Nephron (organoid): Measurements from ENCODE around the gene MORN5.

Source experiments
- H3K27ac Mint-ChIP-seq, 3 experiments: 2 replicates each; pipeline ENCODE4 v1.8.0; 2020; ENCODE audit warnings: mixed read lengths in 3 of 3, mild to moderate bottlenecking in 2 of 3, moderate library complexity in 1 of 3
- H3K27me3 Mint-ChIP-seq: 2 replicates; pipeline ENCODE4 v1.8.0; 2021; ENCODE audit warnings: low read depth, mild to moderate bottlenecking, moderate library complexity, mixed read lengths
- H3K36me3 Mint-ChIP-seq: 2 replicates; pipeline ENCODE4 v1.8.0; 2020; ENCODE audit warnings: low read depth, mixed read lengths
- H3K4me1 Mint-ChIP-seq: 2 replicates; pipeline ENCODE4 v1.8.0; 2020; ENCODE audit warnings: mixed read lengths
- H3K4me3 Mint-ChIP-seq, 3 experiments: 2 replicates each; pipeline ENCODE4 v1.8.0; 2020; ENCODE audit warnings: mild to moderate bottlenecking in 3 of 3, mixed read lengths in 3 of 3, moderate library complexity in 2 of 3
- H3K9me3 Mint-ChIP-seq: 2 replicates; pipeline ENCODE4 v1.8.0; 2020; ENCODE audit warnings: mixed read lengths
- TF ChIP-seq, protein P1 (sequence below), 3 experiments: fragments of 200-600 bp; sonication (generic); IDR thresholded peaks; one replicate each; pipeline ENCODE4 v1.5.0; 2021; ENCODE audit warnings: antibody characterized with exemption in 3 of 3; ENCODE audit not compliant: unreplicated experiment in 3 of 3

MORN5 gene

GRCh38 chr9:122173670-122174069 is 14.0 kb downstream of the MORN5 start:
- Mint-ChIP-seq H3K27me3 (peaks cover 40% of the 10 kb centered on the region), H3K9me3 (no peaks in the 10 kb centered on the region), H3K36me3 (no peaks in the 10 kb centered on the region), H3K4me1 (no peaks in the 10 kb centered on the region), H3K27ac (no peak overlapping the region), H3K4me3 (no peak overlapping the region)
- TF ChIP-seq, protein P1, sequence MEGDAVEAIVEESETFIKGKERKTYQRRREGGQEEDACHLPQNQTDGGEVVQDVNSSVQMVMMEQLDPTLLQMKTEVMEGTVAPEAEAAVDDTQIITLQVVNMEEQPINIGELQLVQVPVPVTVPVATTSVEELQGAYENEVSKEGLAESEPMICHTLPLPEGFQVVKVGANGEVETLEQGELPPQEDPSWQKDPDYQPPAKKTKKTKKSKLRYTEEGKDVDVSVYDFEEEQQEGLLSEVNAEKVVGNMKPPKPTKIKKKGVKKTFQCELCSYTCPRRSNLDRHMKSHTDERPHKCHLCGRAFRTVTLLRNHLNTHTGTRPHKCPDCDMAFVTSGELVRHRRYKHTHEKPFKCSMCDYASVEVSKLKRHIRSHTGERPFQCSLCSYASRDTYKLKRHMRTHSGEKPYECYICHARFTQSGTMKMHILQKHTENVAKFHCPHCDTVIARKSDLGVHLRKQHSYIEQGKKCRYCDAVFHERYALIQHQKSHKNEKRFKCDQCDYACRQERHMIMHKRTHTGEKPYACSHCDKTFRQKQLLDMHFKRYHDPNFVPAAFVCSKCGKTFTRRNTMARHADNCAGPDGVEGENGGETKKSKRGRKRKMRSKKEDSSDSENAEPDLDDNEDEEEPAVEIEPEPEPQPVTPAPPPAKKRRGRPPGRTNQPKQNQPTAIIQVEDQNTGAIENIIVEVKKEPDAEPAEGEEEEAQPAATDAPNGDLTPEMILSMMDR (IDR thresholded peaks at IDR 0.05; ENCODE audit: unreplicated experiment in 3 of 3): no peak

GRCh38 chr9:122176916-122177315 is 17.2 kb downstream of the MORN5 start:
- Mint-ChIP-seq H3K4me3 (no peak overlapping the region), H3K9me3 (no peaks in the 10 kb centered on the region), H3K4me1 (no peaks in the 10 kb centered on the region), H3K27me3 (peaks cover 31% of the 10 kb centered on the region), H3K36me3 (no peaks in the 10 kb centered on the region), H3K27ac (no peak overlapping the region)
- TF ChIP-seq, protein P1 (IDR thresholded peaks at IDR 0.05; ENCODE audit: unreplicated experiment in 3 of 3): no peak

- no peak overlapping the region for H3K27ac Mint-ChIP-seq
Observed at GRCh38 chr9:122179054-122179689, 19.5 kb downstream of the MORN5 start.

DNA sequence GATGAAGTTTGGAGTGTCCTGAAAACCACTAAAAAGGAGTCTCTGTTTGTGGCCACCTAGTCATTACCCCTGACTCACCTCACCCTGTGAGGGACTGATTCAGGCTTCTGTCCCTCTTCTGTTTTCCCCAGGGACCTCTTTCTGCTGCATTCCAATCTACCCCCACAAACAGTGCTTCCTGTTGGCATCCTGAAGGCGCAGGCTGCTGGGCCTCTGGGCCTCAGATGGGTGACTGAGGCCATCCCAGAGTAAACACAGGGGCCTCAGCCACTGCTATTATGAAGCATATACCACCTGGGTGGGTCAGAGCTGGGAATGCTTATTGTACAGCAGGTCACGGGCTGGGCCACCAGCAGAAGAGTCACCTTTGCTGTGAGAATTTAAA is 20.0 kb downstream of the MORN5 start:
- Mint-ChIP-seq H3K4me1 (no peaks in the 10 kb centered on the region), H3K36me3 (no peaks in the 10 kb centered on the region), H3K4me3 (no peak overlapping the region), H3K9me3 (no peaks in the 10 kb centered on the region), H3K27me3 (peaks cover 19% of the 10 kb centered on the region), H3K27ac (no peak overlapping the region)
- TF ChIP-seq, protein P1 (IDR thresholded peaks at IDR 0.05; ENCODE audit: unreplicated experiment in 3 of 3): no peak

More at GRCh38 chr9:122179054-122179689, 19.5 kb downstream of the MORN5 start:
- Mint-ChIP-seq H3K4me1 (no peaks in the 10 kb centered on the region), H3K36me3 (no peaks in the 10 kb centered on the region), H3K9me3 (no peaks in the 10 kb centered on the region), H3K4me3 (no peak overlapping the region), H3K27me3 (peaks cover 24% of the 10 kb centered on the region)
- TF ChIP-seq, protein P1 (IDR thresholded peaks at IDR 0.05; ENCODE audit: unreplicated experiment in 3 of 3): no peak

DNA sequence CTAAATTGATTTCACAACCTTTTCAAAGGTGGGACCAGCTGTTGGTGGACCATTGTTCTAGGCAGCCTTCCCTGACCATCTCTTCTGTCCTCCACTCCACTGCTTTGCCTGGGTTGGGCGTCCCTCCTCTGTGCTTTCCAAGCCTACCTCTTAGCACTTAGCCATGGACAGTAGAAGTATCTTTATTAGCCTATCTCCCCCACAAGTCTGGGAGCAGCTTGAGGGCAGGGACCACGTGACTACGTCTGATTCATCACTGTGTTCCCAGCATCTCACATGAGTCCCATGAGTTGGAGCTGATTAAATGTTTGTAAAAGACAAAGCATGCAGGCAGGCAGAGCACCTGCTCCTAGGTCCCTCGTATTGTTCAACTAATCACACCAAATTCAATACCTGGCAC is 20.9 kb downstream of the MORN5 start:
- Mint-ChIP-seq H3K9me3 (no peaks in the 10 kb centered on the region), H3K27me3 (peaks cover 18% of the 10 kb centered on the region), H3K27ac (no peak overlapping the region), H3K4me3 (no peak overlapping the region), H3K36me3 (no peaks in the 10 kb centered on the region), H3K4me1 (no peaks in the 10 kb centered on the region)
- TF ChIP-seq, protein P1 (IDR thresholded peaks at IDR 0.05; ENCODE audit: unreplicated experiment in 3 of 3): no peak

- Mint-ChIP-seq H3K4me1 (no peaks in the 10 kb centered on the region), H3K9me3 (no peaks in the 10 kb centered on the region), H3K27me3 (peaks cover 13% of the 10 kb centered on the region), H3K36me3 (no peaks in the 10 kb centered on the region), H3K27ac (no peak overlapping the region), H3K4me3 (no peak overlapping the region)
- TF ChIP-seq, protein P1 (IDR thresholded peaks at IDR 0.05; ENCODE audit: unreplicated experiment in 3 of 3): no peak
Observed at GRCh38 chr9:122183501-122183900, 23.8 kb downstream of the MORN5 start.
